ENCODE data around the gene ELL3. TPM values are rescaled to one million over a fixed set of nuclear protein-coding genes. Genes with fewer than 3 reads are reported as not detected.
"Not testable (repeated sequence)": the region's sequence is repeated elsewhere in the genome, so short reads cannot be mapped to it uniquely, and the experiment has no call there.

Gene ELL3
- total RNA-seq, 2 donors from 2014 or later, result 1.3 to 2.4 TPM

DNA sequence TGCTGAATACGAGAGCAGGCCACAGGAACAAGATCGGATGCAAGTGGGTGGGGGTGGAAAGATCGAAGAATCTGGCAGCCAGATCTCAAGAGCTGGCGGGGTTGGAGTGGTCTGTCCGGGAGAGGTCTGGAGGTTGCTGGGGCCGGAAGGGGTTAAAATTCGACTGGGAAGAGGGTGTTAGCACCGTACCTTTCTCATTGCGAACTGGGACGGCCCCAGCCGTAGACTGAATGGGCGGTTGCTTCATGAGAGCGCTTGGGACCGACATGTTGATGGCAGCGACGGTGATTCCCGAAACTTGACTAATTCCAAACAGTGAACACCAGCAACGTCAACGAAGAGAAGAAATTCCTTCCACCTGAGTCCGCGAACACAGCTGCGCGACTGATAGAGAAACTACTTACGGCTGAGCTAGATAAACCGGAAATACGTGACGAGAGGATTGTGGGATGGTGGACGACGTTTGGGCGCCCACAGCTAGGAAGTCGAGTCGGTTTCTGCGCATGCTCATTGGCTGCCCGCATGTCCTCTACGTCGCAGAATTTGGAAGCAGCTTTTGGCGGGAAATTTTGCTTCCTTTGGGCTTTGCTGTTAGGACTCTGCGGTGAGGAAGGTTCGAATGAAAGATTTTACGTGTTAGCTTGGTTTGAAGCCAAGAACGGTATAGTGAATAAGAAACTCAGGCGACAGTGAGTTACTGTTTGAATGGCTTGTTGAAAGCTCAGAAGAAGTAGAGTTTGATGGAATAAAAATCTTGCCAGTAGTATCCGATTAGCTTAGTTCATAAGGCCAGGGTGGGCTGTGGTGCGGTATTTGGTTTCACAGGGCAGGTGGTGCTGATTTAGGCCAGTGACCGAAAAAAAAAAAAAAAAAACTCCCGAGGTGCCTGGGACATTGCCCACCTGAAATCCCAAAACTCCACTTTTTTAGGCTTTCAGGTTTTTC is 47.8 kb upstream of the ELL3 start, which contains the start of gene MFAP1:
Gene MFAP1, minus strand, starts transcription at position 389 of the 945 bp plus-strand sequence. Its CDS starts 121 bp downstream, at position 268.
- H3K27ac Mint-ChIP-seq, result peak within 1 kb of the TSS; percentile 100
- H3K27me3 Mint-ChIP-seq (ENCODE audit: insufficient read depth), result peaks cover 3% of the 10 kb centered on the region
- Histone ChIP-seq H3K36me3 (ENCODE audit: control insufficient read depth, insufficient read depth, low read length) (peaks cover 22% of the 10 kb centered on the region), H3K4me1 (ENCODE audit: control insufficient read depth, insufficient read depth, low read length) (no peaks in the 10 kb centered on the region), H3K4me3 (ENCODE audit: low read length) (peak within 1 kb of the TSS; percentile 87), H3K27me3 (ENCODE audit: control insufficient read depth, insufficient read depth, low read length, poor library complexity, severe bottlenecking) (no peaks in the 10 kb centered on the region), H3K27ac (ENCODE audit: low read depth, low read length) (no peak within 1 kb of the TSS), H3K9me3 (ENCODE audit: control insufficient read depth, low read length) (peaks cover 7% of the 10 kb centered on the region), H3K9ac (ENCODE audit: extremely low read depth, low read length, poor library complexity, severe bottlenecking) (peak within 1 kb of the TSS; percentile 70)
- WGBS, 2 experiments (ENCODE audit: insufficient coverage in 1 of 2, insufficient read length in 1 of 2), result 10 to 11% methylated on average over 23 to 45 of the region's 46 CpGs
- peaks cover 4% of the 10 kb centered on the region for H3K9me3 Mint-ChIP-seq
- peaks cover 25% of the 10 kb centered on the region for H3K36me3 Mint-ChIP-seq (ENCODE audit: low read depth)
- peak within 1 kb of the TSS; percentile 98 for H3K4me3 Mint-ChIP-seq
- no peaks in the 10 kb centered on the region for H3K4me1 Mint-ChIP-seq
- peak; percentile 94 for DNase-seq
- TF ChIP-seq, protein P1, sequence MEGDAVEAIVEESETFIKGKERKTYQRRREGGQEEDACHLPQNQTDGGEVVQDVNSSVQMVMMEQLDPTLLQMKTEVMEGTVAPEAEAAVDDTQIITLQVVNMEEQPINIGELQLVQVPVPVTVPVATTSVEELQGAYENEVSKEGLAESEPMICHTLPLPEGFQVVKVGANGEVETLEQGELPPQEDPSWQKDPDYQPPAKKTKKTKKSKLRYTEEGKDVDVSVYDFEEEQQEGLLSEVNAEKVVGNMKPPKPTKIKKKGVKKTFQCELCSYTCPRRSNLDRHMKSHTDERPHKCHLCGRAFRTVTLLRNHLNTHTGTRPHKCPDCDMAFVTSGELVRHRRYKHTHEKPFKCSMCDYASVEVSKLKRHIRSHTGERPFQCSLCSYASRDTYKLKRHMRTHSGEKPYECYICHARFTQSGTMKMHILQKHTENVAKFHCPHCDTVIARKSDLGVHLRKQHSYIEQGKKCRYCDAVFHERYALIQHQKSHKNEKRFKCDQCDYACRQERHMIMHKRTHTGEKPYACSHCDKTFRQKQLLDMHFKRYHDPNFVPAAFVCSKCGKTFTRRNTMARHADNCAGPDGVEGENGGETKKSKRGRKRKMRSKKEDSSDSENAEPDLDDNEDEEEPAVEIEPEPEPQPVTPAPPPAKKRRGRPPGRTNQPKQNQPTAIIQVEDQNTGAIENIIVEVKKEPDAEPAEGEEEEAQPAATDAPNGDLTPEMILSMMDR (conservative IDR thresholded peaks at IDR 0.05), result no peak

DNA sequence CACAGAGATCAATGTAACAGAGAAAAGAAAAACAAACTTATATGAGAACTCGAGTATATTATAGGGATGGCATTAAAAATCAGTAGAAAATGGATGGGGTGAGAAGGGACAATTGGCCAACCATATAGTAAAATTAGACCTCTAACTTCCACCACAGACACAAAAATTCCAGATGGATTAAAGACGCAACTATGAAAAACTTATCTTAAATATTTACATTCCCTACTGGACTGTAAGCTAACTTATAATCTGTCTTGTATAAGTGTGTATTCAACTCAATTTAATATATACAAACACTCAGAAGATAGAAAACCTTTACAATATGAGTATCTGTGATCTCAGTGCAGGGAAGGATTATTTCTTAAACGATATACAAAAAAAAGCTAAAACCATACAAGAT is 44.7 kb upstream of the ELL3 start:
- Histone ChIP-seq H3K4me3 (ENCODE audit: low read length) (peak overlapping the region; percentile 10), H3K9me3 (ENCODE audit: control insufficient read depth, low read length) (peaks cover 7% of the 10 kb centered on the region), H3K9ac (ENCODE audit: extremely low read depth, low read length, poor library complexity, severe bottlenecking) (no peak overlapping the region), H3K27ac (ENCODE audit: low read depth, low read length) (no peak overlapping the region), H3K4me1 (ENCODE audit: control insufficient read depth, insufficient read depth, low read length) (no peaks in the 10 kb centered on the region), H3K27me3 (ENCODE audit: control insufficient read depth, insufficient read depth, low read length, poor library complexity, severe bottlenecking) (no peaks in the 10 kb centered on the region), H3K36me3 (ENCODE audit: control insufficient read depth, insufficient read depth, low read length) (peaks cover 41% of the 10 kb centered on the region)
- DNase-seq, result no peak
- H3K27me3 Mint-ChIP-seq (ENCODE audit: insufficient read depth), result peaks cover 3% of the 10 kb centered on the region
- 82% methylated on average over 2 of the region's 3 CpGs; no CpG with 5 or more reads in 1 of the 2 experiments for WGBS, 2 experiments (ENCODE audit: insufficient coverage in 1 of 2, insufficient read length in 1 of 2)
- H3K27ac Mint-ChIP-seq, result no peak overlapping the region
- peaks cover 4% of the 10 kb centered on the region for H3K9me3 Mint-ChIP-seq
- TF ChIP-seq, protein P1 (conservative IDR thresholded peaks at IDR 0.05), result no peak
- H3K36me3 Mint-ChIP-seq (ENCODE audit: low read depth), result peaks cover 37% of the 10 kb centered on the region
- no peaks in the 10 kb centered on the region for H3K4me1 Mint-ChIP-seq
- no peak overlapping the region for H3K4me3 Mint-ChIP-seq

DNA sequence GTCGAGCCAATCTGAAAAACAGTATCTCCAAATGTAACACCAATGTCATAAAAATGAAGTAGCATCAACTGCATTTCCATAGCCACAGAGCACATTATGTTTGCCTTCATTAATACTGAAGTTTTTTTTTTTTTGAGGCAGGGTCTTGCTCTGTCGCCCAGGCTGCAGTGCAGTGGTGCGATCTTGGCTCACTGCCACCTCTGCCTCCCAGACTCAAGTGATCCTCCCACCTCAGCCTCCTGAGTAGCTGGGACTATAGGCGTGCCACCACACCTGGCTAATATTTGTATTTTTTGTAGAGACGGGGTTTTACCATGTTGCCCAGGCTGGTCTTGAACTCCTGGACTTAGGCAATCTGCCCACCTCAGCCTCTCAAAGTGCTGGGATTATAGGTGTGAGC is 38.3 kb upstream of the ELL3 start:
- WGBS, 2 experiments (ENCODE audit: insufficient coverage in 1 of 2, insufficient read length in 1 of 2), result 97 to 100% methylated on average over 3 to 5 of the region's 5 CpGs
- H3K36me3 ChIP-seq (ENCODE audit: control insufficient read depth, insufficient read depth, low read length), result peaks cover 74% of the 10 kb centered on the region
- H3K27ac ChIP-seq (ENCODE audit: low read depth, low read length); H3K27ac Mint-ChIP-seq; H3K9ac ChIP-seq (ENCODE audit: extremely low read depth, low read length, poor library complexity, severe bottlenecking); H3K9me3 Mint-ChIP-seq; H3K4me3 Mint-ChIP-seq; DNase-seq; H3K27me3 Mint-ChIP-seq (ENCODE audit: insufficient read depth); H3K4me3 ChIP-seq (ENCODE audit: low read length); H3K27me3 ChIP-seq (ENCODE audit: control insufficient read depth, insufficient read depth, low read length, poor library complexity, severe bottlenecking); H3K4me1 Mint-ChIP-seq; H3K4me1 ChIP-seq (ENCODE audit: control insufficient read depth, insufficient read depth, low read length); H3K9me3 ChIP-seq (ENCODE audit: control insufficient read depth, low read length): not testable (repeated sequence)
- peaks cover 67% of the 10 kb centered on the region for H3K36me3 Mint-ChIP-seq (ENCODE audit: low read depth)

Data from endodermal cell (in vitro differentiated cells).